GM21423 (cell line): ENCODE results near the gene DIO3.

Experiments used
- ATAC-seq: cut with Tn5 transposase; IDR thresholded peaks from one replicate; pipeline ENCODE4 v1.9.1; 2021; ENCODE audit warnings: mild to moderate bottlenecking, moderate library complexity; ENCODE audit not compliant: unreplicated experiment

Gene DIO3

GRCh38 chr14:101579372-101580080 is 18.2 kb downstream of the DIO3 start:
- ATAC-seq = no peak

- ATAC-seq = no peak
Observed at GRCh38 chr14:101581806-101582205, 20.5 kb downstream of the DIO3 start.

GRCh38 chr14:101582294-101582693 is 21.0 kb downstream of the DIO3 start:
- ATAC-seq = no peak

DNA sequence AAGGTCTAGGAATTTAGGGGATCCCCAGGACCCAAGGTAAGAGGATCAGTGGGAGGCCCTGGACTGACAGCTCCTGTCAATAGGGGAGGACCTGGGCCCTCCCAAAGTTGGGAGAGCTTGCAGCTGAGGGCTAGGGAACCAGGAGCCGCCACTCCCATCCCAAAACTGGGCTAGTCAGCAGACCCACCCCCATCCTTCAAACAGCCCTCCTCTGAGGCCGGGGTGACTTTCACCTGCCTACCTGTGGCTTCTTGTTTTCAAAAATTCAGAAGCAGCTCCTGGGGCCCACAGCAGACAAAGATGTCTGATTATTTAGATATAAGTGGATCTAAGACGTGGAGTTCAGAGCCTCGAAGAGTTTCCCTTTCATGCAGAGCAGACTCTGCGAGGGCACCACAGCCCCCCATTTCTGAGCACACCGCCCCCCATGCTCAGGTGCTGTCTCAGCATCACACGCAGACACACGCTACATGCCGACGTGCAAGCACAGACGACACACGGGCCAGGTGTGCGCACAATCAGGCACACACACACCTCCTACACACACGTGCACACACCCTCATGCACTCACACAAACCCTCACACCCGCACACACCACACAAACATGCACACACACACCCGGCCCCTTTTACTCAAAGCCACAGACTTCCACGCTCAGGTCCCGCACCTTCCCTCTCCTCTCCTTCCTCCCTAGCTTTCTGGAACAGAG is 21.9 kb downstream of the DIO3 start:
- no peak for ATAC-seq

GRCh38 chr14:101583715-101584054 is 22.4 kb downstream of the DIO3 start:
- no peak for ATAC-seq

DNA sequence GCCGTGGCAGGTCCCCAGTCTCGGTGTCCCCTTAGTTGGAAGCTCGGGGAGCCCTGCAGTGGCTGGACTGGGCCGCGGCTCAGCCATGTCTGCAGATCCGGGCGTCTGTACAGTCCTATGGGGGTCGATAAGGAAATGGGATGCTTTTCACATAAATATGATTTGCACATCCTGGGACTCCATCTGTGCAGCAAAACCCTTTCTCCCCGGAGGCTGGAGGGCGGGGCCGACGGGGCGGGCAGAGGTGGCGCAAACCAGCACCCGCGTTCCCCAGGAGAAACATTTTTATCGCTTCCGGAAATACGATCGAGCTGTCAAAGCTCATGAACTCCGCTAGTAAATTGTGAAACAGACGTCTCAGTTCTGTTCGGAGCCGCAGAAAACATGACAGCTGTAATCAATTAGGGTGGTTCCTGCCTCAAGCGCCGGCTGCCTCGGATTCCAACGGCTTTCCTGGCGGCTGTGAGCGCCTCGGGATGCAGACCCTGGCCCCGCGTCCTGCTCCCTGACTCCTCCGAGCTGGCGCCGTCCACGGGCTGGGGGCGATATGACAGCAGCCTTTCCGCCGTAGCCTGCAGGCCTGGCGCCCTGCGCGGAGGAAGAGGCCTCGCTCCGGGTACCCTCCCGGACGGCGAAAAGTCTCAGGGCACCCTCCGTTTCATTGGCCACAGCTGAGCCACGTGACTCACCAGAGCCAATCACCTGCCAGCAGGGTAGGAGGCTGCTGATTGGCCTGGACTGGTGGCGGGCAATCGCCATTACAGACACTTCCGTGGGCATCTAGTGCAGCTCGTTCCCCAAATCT is 23.0 kb downstream of the DIO3 start:
- no peak for ATAC-seq

DNA sequence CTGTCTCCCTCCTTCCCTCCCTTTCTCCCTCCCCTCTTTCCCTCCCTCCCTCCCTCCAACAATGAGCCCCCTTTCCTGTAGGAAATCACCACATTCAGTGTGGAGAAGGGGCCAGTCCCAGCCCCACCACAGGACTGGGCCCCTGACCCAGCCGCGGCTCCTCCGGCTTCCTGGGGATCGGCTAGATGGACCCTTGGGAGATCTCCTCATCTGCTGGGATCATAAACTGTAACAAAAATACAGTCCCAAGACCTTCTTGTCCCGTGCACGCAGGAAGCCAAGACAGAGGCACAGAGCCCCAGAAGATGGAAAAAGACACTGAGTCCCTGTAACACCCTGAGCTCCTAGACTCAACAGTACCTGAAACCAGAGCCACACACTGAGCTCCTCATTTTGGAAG is 23.9 kb downstream of the DIO3 start:
- ATAC-seq = no peak

DNA sequence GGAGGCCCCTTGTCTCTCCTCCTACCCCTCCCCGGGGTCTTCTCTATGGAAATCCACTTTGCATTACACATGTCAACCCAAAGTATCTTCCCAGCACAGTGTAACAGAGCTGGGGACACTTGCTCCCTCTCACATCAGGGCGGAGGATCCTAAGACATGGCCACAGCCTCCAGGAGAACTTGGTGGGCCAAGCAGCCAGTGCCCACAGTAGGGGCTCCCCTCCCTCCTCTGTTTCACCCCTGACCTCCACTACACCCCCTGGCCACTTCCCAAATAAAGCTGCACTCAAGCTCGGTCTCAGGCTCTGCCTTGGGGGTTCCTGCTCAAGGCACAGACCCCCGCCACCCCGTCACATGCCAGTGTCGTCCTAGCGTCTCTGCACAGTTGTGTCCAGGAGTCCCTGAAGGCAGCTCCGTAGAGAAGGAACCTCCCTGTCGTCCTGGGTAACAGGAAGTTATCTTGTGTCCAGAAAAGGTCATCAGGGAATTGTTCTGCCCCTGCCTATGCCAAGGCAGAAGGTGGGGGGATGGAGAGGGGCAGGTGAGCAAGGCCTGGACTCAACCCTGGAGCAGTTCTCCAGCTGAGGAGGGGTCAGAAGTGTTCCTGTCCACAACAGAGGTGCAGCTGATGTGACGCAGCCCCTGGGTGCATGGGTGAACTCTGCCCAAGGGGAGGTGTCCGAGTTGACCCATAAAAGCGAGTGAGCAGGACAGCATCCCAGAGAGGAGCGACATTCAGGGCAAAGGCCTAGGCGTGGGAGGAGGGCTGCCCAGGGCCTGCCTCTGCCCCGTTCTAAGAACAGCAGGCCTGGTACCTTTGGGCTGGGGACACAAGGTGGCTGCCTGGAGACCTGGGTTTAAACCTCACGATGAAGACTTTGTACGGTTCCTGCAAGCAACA is 25.5 kb downstream of the DIO3 start:
- no peak for ATAC-seq

DNA sequence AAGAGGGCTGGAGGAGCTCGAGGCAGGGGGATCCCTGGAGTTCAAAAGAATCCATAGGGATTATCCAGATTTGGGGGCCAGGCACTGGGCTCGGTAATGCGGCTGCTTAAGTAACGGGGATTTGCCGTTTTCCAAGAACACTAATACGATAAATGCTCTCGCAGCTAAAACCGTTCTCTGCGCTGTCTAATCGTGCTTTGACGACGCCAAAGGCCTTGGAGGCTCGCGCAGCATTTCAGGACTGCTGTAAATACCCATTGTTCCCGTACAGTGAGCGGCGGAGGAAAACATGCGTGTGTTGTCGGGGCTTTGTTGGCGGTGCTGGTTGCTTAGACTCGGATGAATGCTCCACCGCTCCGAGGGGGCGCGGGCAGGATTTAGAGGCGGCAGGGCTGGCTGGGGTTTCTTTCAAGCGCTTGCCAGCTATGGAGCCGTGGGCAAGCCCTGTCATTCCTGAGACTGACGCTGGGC is 26.2 kb downstream of the DIO3 start:
- no peak for ATAC-seq

GRCh38 chr14:101588286-101588975 is 27.1 kb downstream of the DIO3 start:
- no peak for ATAC-seq

- ATAC-seq = no peak
Observed at GRCh38 chr14:101588990-101589389, 27.7 kb downstream of the DIO3 start.

GRCh38 chr14:101589486-101590015 is 28.3 kb downstream of the DIO3 start:
- no peak for ATAC-seq

DNA sequence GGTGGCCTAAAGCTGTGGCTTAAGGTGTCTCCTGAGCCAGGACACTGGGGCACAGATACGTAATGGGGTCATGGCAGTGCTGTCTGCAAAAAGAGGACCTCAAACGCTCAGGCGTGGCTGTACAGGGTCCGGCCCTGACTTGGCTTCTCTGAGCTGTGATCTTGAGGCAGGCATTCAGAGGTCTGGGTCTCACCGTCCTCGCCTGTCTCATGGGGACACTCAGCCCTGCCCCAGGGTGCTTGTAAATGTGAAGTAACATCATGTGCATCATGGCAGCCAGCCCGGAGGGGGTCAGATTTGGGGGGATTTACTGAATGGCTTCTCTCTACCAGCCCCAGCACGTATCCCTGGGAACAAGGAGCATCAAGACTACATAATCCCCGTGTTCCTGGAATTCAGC is 28.8 kb downstream of the DIO3 start:
- no peak for ATAC-seq

DNA sequence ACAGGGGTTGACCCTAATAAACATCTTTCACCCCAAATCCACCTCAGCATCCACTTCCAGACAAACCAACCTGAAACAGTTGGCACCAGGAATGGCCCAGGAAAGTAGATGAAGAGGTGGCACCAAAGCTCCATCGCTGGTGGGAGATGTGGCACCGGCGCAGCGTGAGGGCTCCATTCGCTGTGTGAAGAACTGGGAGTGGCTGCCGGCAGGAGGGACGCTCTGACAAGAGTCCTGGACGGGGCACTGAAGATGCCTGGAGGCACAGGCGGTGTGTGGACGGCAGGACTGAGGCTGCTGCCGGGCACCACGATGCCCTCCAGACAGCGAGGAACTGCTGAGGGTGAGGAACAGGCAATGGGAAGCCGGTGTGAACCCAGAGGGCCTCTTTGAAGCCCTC is 29.3 kb downstream of the DIO3 start:
- ATAC-seq = no peak

DNA sequence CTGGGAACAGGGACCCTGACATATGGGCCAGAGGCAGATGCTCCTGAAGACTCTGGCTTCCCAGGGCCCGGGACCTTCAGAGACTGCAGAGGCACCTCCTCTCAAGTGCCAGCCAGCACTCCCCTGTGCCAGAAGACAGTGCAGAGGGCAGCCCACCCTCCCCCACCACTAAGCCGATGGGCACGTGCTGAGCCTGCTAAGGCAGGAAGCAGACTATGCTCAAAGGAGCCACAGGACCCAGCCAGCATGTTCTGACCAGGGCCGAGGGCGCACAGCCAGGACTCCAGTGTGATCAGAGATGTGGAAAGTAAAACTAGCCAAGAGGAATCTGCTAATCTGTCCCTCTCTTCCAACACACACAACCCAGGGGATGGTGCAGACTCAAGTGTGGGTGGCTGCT is 29.8 kb downstream of the DIO3 start:
- ATAC-seq = no peak

GRCh38 chr14:101591582-101591981 is 30.3 kb downstream of the DIO3 start:
- ATAC-seq = no peak

- ATAC-seq = no peak
Observed at GRCh38 chr14:101593411-101594238, 32.3 kb downstream of the DIO3 start.

GRCh38 chr14:101594511-101595148 is 33.3 kb downstream of the DIO3 start:
- ATAC-seq = no peak

DNA sequence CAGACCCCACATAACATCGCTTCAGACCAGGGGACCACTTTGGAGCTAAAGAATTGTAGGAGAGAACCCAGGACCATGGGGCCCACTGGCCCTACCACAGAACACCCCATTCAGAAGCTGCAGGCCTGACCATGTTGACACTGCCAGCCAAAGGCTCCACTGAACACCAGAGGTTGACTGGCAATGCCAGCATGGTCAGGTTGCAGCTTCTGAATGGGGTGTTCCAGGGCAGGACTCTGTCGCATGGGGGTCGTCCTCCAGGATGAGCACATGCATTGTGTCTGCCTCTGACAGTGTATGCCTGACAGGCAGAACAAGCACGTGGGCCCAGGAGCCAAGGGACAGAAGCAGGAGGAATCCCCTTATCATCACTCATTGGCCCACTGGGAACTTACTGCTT is 34.1 kb downstream of the DIO3 start:
- ATAC-seq = no peak
